ENCODE results near the gene RNF17. TPM values are rescaled to one million over a fixed set of nuclear protein-coding genes. Genes with fewer than 3 reads are reported as not detected.

The RNF17 gene
- total and polyA plus RNA-seq, 10 of the 15 experiments (the other 5 are each of a cell fraction or from before 2014, with no cell fraction given): not detected

DNA sequence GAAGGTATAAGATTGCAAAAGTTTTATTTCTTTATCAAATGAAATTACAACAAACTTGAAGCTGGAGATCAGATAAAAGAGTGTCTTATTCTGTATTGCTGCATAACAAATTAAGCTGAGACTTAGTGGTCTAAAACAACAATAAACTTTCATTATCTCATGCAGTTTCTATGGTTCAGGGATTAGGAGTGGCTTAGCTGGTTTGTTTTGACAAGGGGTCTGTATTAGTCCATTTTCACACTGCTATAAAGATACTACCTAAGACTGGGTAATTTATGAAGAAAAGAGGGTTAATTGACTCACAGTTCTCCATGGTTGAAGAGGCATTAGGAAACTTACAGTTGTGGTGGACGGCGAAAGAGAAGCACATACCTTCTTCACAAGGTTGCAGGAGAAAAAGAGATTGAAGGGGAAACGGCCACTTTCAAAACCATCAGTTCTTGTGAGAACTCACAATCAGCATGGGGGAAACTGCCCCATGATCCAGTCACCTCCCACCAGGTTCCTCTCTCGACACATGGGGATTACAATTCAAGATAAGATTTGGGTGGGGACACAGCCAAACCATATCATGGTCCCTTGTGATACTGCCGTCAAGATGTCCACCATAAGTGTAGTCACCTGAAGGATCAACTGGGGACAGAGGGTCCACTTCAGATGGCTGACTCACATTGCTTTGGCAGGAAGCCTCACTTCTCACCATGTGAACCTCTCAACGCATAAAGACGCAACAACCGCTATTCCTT lies 97.8 kb downstream of the RNF17 start:
- Histone ChIP-seq H3K27me3 (replicated peaks in 1 of 2; ENCODE audit: control insufficient read depth in 2 of 2, insufficient read depth in 2 of 2, low read length in 1 of 2) (no peaks in the 10 kb centered on the region), H3K36me3 (ENCODE audit: control insufficient read depth in 2 of 2, insufficient read depth in 2 of 2, low read length in 1 of 2) (no peaks in the 10 kb centered on the region), H3K4me1 (ENCODE audit: control insufficient read depth, insufficient read depth, low read length) (no peaks in the 10 kb centered on the region), H3K4me3 (no peak overlapping the region), H3K27ac (ENCODE audit: control insufficient read depth, insufficient read depth) (no peak overlapping the region), H2AFZ (ENCODE audit: control insufficient read depth, low read depth, low read length) (no peak overlapping the region), H3K79me2 (ENCODE audit: control insufficient read depth, insufficient read depth, low read length) (no peaks in the 10 kb centered on the region), H4K20me1 (ENCODE audit: control insufficient read depth, insufficient read depth) (no peaks in the 10 kb centered on the region), H3K9ac (ENCODE audit: control insufficient read depth, insufficient read depth, low read length) (no peak overlapping the region), H3K4me2 (ENCODE audit: control insufficient read depth, insufficient read depth) (no peak overlapping the region), H3K9me3 (replicated peaks; ENCODE audit: control insufficient read depth, insufficient read depth, low read length) (no peaks in the 10 kb centered on the region)
- intact Hi-C loops (cut with micrococcal nuclease; ENCODE audit: unreplicated experiment): no loop called here
- DNase-seq (ENCODE audit: low read depth, low spot score) (no peak), ATAC-seq (no peak), FAIRE-seq (no peak)
- in situ Hi-C loops (cut with MboI): no loop called here
- ChIA-PET POLR2A (no interaction called here), CTCF (no interaction called here), SMC1A (ENCODE audit: uncharacterized antibody, unreplicated experiment) (no interaction called here), RAD21 (ENCODE audit: unreplicated experiment) (no interaction called here)
- WGBS (ENCODE audit: insufficient coverage, insufficient replicate concordance, low lambda C conversion rate, missing lambda C conversion rate): 77% methylated on average over 8 of the region's 8 CpGs
- TF ChIP-seq RFX5 (IDR thresholded peaks at IDR 0.05; ENCODE audit: low read depth, low read length): no peak
- BruUV-seq (replicated peaks): no TSS peak

GRCh38 chr13:24863748-24864540 lies 100.0 kb downstream of the RNF17 start:
- no peak overlapping the region for H3K27ac ChIP-seq (ENCODE audit: control insufficient read depth, insufficient read depth)
- FAIRE-seq (no peak), ATAC-seq (no peak), DNase-seq (ENCODE audit: low read depth, low spot score) (no peak)
- no peaks in the 10 kb centered on the region for H3K4me1 ChIP-seq (ENCODE audit: control insufficient read depth, insufficient read depth, low read length)
- no peaks in the 10 kb centered on the region for H3K27me3 ChIP-seq (replicated peaks in 1 of 2; ENCODE audit: control insufficient read depth in 2 of 2, insufficient read depth in 2 of 2, low read length in 1 of 2)
- H3K36me3 ChIP-seq (ENCODE audit: control insufficient read depth in 2 of 2, insufficient read depth in 2 of 2, low read length in 1 of 2): no peaks in the 10 kb centered on the region
- H3K79me2 ChIP-seq (ENCODE audit: control insufficient read depth, insufficient read depth, low read length): no peaks in the 10 kb centered on the region
- ChIA-PET RAD21 (ENCODE audit: unreplicated experiment) (no interaction called here), CTCF (no interaction called here), POLR2A (no interaction called here), SMC1A (ENCODE audit: uncharacterized antibody, unreplicated experiment) (interaction anchor here (0.6 to 0.7 kb wide), 4 partner anchors 39 to 111 kb away, joined by 3 to 4 read pairs (median 3); no protein-coding TSS in a partner anchor)
- intact Hi-C loops (cut with micrococcal nuclease; ENCODE audit: unreplicated experiment) (no loop called here), in situ Hi-C loops (cut with MboI) (no loop called here)
- no peak overlapping the region for H2AFZ ChIP-seq (ENCODE audit: control insufficient read depth, low read depth, low read length)
- H3K4me2 ChIP-seq (ENCODE audit: control insufficient read depth, insufficient read depth): no peak overlapping the region
- BruUV-seq (replicated peaks): no TSS peak
- no peaks in the 10 kb centered on the region for H4K20me1 ChIP-seq (ENCODE audit: control insufficient read depth, insufficient read depth)
- no peaks in the 10 kb centered on the region for H3K9me3 ChIP-seq (replicated peaks; ENCODE audit: control insufficient read depth, insufficient read depth, low read length)
- no peak for TF ChIP-seq POLR2A (IDR thresholded peaks at IDR 0.05; ENCODE audit: low read depth, low read length)
- no peak for TF ChIP-seq IRF4 (IDR thresholded peaks at IDR 0.05; ENCODE audit: low read depth, low read length)
- TF ChIP-seq EP300 (IDR thresholded peaks at IDR 0.05; ENCODE audit: borderline replicate concordance in 1 of 2, control insufficient read depth in 1 of 2, low read depth in 2 of 2, low read length in 2 of 2): no peak
- no peak for TF ChIP-seq SMARCA5 (IDR thresholded peaks at IDR 0.05)
- no peak for TF ChIP-seq PML (IDR thresholded peaks at IDR 0.05; ENCODE audit: low read length)
- TF ChIP-seq, protein P1, sequence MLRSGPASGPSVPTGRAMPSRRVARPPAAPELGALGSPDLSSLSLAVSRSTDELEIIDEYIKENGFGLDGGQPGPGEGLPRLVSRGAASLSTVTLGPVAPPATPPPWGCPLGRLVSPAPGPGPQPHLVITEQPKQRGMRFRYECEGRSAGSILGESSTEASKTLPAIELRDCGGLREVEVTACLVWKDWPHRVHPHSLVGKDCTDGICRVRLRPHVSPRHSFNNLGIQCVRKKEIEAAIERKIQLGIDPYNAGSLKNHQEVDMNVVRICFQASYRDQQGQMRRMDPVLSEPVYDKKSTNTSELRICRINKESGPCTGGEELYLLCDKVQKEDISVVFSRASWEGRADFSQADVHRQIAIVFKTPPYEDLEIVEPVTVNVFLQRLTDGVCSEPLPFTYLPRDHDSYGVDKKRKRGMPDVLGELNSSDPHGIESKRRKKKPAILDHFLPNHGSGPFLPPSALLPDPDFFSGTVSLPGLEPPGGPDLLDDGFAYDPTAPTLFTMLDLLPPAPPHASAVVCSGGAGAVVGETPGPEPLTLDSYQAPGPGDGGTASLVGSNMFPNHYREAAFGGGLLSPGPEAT (IDR thresholded peaks at IDR 0.05; ENCODE audit: low read depth): no peak
- no peak for TF ChIP-seq HDAC6 (IDR thresholded peaks at IDR 0.05; ENCODE audit: unreplicated experiment)
- no peak for TF ChIP-seq POLR2AphosphoS5 (IDR thresholded peaks at IDR 0.05; ENCODE audit: low read length)
- TF ChIP-seq ATF7 (IDR thresholded peaks at IDR 0.05; ENCODE audit: low read depth): no peak
- TF ChIP-seq SRF (IDR thresholded peaks at IDR 0.05; ENCODE audit: low read depth in 2 of 2, low read length in 2 of 2): no peak
- no peak for TF ChIP-seq ETV6 (conservative IDR thresholded peaks at IDR 0.05 in 1 of 2, IDR thresholded peaks at IDR 0.05 in 1 of 2; ENCODE audit: borderline replicate concordance in 1 of 2, low read depth in 1 of 2)
- no peak for TF ChIP-seq NR2C2 (IDR thresholded peaks at IDR 0.05; ENCODE audit: borderline replicate concordance, control insufficient read depth, insufficient read length, low read depth)
- TF ChIP-seq POLR2AphosphoS2 (IDR thresholded peaks at IDR 0.05; ENCODE audit: low read depth, low read length): no peak
- TF ChIP-seq TCF7 (IDR thresholded peaks at IDR 0.05; ENCODE audit: borderline replicate concordance): no peak
- 59% methylated on average over 9 of the region's 9 CpGs for WGBS (ENCODE audit: insufficient coverage, insufficient replicate concordance, low lambda C conversion rate, missing lambda C conversion rate)
- H3K9ac ChIP-seq (ENCODE audit: control insufficient read depth, insufficient read depth, low read length): no peak overlapping the region
- no peak overlapping the region for H3K4me3 ChIP-seq

Measured in GM12878 (cell line).